ENCODE data around the gene SMYD3.

DNA sequence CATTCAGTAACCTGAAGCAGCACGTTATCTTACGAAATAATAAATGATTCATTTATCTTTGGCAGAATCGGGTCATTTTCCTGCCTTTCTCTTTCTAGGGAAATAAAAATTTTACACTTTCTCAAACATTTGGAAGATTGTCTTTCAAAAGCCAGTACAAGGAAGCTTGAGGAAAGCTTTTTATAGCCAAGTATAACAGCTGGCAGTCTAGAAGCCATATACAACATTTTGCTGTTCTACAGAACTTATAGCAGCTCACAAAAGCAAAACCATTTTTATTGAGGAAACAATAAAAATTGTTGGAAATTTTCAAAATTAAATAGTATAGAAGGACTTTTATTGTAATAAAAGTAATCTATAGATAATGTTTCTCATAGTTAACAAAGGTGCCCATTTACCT, 448.6 kb downstream of the SMYD3 start:
- TF ChIP-seq MEF2D (tag; conservative IDR thresholded peaks at IDR 0.05; ENCODE audit: low read depth) (no peak), POLR2AphosphoS2 (IDR thresholded peaks at IDR 0.05; ENCODE audit: low read length) (no peak), MTA1 (IDR thresholded peaks at IDR 0.05; ENCODE audit: borderline replicate concordance) (no peak), CTCF (IDR thresholded peaks at IDR 0.05 in 2 of 3, conservative IDR thresholded peaks at IDR 0.05 in 1 of 3; ENCODE audit: insufficient read depth in 2 of 3, low read depth in 1 of 3, low read length in 3 of 3) (no peak), IFI16 (CRISPR knock-in tag; IDR thresholded peaks at IDR 0.05) (no peak), SIN3B (IDR thresholded peaks at IDR 0.05; ENCODE audit: low read depth) (no peak), THRB (CRISPR knock-in tag; conservative IDR thresholded peaks at IDR 0.05) (no peak), PRPF4 (IDR thresholded peaks at IDR 0.05; ENCODE audit: insufficient read depth, low read depth, low read length, poor library complexity, severe bottlenecking) (no peak)
- TF ChIP-seq, protein P1, sequence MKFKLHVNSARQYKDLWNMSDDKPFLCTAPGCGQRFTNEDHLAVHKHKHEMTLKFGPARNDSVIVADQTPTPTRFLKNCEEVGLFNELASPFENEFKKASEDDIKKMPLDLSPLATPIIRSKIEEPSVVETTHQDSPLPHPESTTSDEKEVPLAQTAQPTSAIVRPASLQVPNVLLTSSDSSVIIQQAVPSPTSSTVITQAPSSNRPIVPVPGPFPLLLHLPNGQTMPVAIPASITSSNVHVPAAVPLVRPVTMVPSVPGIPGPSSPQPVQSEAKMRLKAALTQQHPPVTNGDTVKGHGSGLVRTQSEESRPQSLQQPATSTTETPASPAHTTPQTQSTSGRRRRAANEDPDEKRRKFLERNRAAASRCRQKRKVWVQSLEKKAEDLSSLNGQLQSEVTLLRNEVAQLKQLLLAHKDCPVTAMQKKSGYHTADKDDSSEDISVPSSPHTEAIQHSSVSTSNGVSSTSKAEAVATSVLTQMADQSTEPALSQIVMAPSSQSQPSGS (CRISPR knock-in tag; IDR thresholded peaks at IDR 0.05): no peak

Measured in K562 (cell line).